Breast epithelium (tissue), 3 donors: ENCODE results near the gene RRP9.

ENCODE experiments used
- POLR2A ChIP-seq: fragments of 450-650 bp; IDR thresholded peaks from one replicate; pipeline ENCODE4 v1.6.1; 2016; ENCODE audit warnings: antibody characterized with exemption, mild to moderate bottlenecking, moderate library complexity
- TF ChIP-seq, protein P1 (sequence below), 3 donors: fragments of 450-650 bp; IDR thresholded peaks; one replicate each; pipeline ENCODE4 v1.5.1; 2016 to 2017; ENCODE audit warnings: antibody characterized with exemption in 3 of 3, mild to moderate bottlenecking in 3 of 3, moderate library complexity in 3 of 3

DNA sequence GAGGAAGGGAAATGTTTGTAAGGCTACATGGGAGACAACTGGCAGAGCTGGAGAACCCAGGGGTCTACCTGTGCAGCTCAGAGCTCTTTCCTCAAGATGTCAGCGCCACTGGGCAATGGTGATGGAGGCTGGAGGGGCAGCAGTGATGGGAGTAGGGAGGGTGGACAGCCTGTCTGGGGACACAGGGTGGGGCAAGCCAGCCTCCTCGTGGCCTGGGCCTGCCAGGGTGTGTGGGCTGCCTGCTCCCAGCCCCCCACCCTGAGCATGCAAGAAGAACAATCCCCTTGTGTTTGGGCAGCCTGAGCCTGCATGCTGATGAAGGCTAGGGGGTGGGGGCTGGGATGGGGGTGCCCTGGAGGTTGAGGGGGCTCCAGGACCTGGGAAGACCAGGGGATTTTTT lies 24.3 kb upstream of the RRP9 start:
- TF ChIP-seq, protein P1, sequence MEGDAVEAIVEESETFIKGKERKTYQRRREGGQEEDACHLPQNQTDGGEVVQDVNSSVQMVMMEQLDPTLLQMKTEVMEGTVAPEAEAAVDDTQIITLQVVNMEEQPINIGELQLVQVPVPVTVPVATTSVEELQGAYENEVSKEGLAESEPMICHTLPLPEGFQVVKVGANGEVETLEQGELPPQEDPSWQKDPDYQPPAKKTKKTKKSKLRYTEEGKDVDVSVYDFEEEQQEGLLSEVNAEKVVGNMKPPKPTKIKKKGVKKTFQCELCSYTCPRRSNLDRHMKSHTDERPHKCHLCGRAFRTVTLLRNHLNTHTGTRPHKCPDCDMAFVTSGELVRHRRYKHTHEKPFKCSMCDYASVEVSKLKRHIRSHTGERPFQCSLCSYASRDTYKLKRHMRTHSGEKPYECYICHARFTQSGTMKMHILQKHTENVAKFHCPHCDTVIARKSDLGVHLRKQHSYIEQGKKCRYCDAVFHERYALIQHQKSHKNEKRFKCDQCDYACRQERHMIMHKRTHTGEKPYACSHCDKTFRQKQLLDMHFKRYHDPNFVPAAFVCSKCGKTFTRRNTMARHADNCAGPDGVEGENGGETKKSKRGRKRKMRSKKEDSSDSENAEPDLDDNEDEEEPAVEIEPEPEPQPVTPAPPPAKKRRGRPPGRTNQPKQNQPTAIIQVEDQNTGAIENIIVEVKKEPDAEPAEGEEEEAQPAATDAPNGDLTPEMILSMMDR (IDR thresholded peaks at IDR 0.05) = no peak
- no peak for TF ChIP-seq POLR2A
